HG03095 (cell line): ENCODE measurements around the gene SMC5.

ENCODE experiments used
- ATAC-seq: cut with Tn5 transposase; IDR thresholded peaks from one replicate; pipeline ENCODE4 v1.9.1; 2021; ENCODE audit warnings: moderate library complexity; ENCODE audit not compliant: unreplicated experiment

The SMC5 gene

GRCh38 chr9:70403618-70404025, 144.8 kb downstream of the SMC5 start:
- ATAC-seq = no peak

- no peak for ATAC-seq
Measured at GRCh38 chr9:70404261-70404660, 145.5 kb downstream of the SMC5 start.
